Suprapubic skin (tissue), 4 donors: ENCODE measurements around the gene ITFG2. TPM values are rescaled to one million over a fixed set of nuclear protein-coding genes. Genes with fewer than 3 reads are reported as not detected.

Source experiments
- DNase-seq, 2 donors: peaks; one replicate each; pipeline ENCODE4 v3.0.0-alpha.2; 2019; ENCODE audit warnings: low spot score in 2 of 2
- H3K27ac ChIP-seq: fragments of 200-600 bp; sonication (generic); one replicate; pipeline ENCODE4 v1.5.1; 2019
- H3K27me3 ChIP-seq: fragments of 200-600 bp; sonication (generic); one replicate; pipeline ENCODE4 v1.5.1; 2019
- H3K36me3 ChIP-seq: fragments of 200-600 bp; sonication (generic); one replicate; pipeline ENCODE4 v1.5.1; 2019
- H3K4me1 ChIP-seq: fragments of 200-600 bp; sonication (generic); one replicate; pipeline ENCODE4 v1.5.1; 2019
- H3K4me3 ChIP-seq: fragments of 200-600 bp; sonication (generic); one replicate; pipeline ENCODE4 v1.5.1; 2019; ENCODE audit warnings: mild to moderate bottlenecking
- H3K9me3 ChIP-seq: fragments of 200-600 bp; sonication (generic); one replicate; pipeline ENCODE4 v1.5.1; 2019
- EP300 ChIP-seq: sonication (generic); formaldehyde crosslinking; IDR thresholded peaks from one replicate; pipeline ENCODE4 v1.6.1; 2017; ENCODE audit warnings: antibody characterized with exemption
- POLR2A ChIP-seq, 2 donors: fragments of 450-650 bp; IDR thresholded peaks; one replicate each; pipeline ENCODE4 v1.6.1; 2017; ENCODE audit warnings: antibody characterized with exemption in 2 of 2, mild to moderate bottlenecking in 2 of 2, moderate library complexity in 2 of 2
- POLR2AphosphoS5 ChIP-seq, 3 donors: sonication (generic); formaldehyde crosslinking; IDR thresholded peaks; one replicate each; pipeline ENCODE4 v1.6.1; 2017; ENCODE audit warnings: antibody characterized with exemption in 3 of 3
- WGBS: methylation state at CpG from one replicate; pipeline ENCODE4 v1.1.5; 2018; 5-methylcytosine and 5-hydroxymethylcytosine counted together
- total RNA-seq, 4 donors: library from RNA; depleted of rRNA; stranded (reverse); fragments of >200 nt; gene quantifications; one replicate each; pipeline ENCODE4 v1.1.0, GENCODE V29; 2016
- TF ChIP-seq, protein P1 (sequence below), 2 donors: fragments of 200-600 bp in 1 of 2; fragments of 450-650 bp in 1 of 2; sonication (generic) in 1 of 2; IDR thresholded peaks; one replicate each; pipeline ENCODE4 v1.5.1; 2016 to 2019; ENCODE audit warnings: antibody characterized with exemption in 2 of 2, mild to moderate bottlenecking in 1 of 2, moderate library complexity in 1 of 2

Gene ITFG2
- total RNA-seq, 4 donors from 2014 or later, result 22.4 to 93.3 (median 35.8) TPM

DNA sequence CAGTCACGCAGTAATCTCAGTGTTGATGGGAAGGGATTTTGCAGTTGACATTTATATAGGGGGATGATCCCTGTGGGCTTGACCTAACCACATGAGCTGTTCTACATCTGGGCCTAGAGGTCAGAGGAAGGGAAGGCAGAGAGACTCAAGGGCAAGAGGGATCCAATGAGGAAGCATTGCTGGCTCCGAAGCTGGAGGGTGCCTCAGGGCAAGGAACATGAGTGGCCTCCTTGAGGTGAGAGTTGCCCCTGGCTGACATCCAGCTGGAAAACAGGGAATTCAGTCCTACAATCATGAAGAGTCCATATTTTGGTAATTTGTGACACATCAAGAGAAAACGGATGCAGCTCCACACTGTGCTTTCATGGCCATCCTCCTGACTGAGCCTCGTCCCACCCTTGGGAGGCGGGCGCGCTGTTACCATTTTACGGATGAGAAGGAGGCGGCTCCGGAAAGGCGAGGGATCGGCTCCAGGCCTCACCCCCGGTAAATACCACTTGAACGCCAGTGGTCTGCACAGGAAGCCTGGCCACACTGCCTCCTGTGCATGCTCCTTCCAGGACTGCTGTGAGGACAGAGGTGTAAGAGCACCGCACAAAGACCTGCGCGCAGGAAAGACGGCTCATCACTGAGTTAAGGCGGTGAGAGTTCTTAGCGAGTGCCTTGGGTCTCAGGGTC is 36.2 kb upstream of the ITFG2 start:
- Histone ChIP-seq H3K4me3 (no peak overlapping the region), H3K27ac (no peak overlapping the region), H3K9me3 (no peaks in the 10 kb centered on the region), H3K27me3 (no peaks in the 10 kb centered on the region), H3K36me3 (no peaks in the 10 kb centered on the region), H3K4me1 (no peaks in the 10 kb centered on the region)
- TF ChIP-seq EP300, result no peak
- DNase-seq, result no peak
- WGBS, result 86% methylated on average over 20 of the region's 20 CpGs

DNA sequence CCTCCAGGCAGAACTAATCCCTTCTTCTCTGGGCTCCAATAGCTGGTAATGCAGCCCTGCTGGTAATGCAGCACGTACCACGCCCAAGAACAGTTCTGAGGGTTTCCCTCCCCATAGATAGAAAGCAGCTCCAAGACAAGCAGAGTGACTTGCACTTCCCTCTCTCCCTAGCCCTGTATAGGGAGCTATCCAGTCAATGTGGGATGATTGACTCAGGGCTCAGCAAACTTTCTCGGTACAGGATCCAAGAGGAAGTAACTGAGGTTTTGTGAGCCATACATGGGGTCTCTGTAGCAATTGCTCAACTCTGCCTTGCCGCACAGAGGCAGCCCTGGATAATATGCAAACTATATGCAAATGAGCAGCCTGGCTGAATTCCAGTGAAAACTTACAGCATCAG is 33.2 kb upstream of the ITFG2 start:
- Histone ChIP-seq H3K9me3 (no peaks in the 10 kb centered on the region), H3K27ac (no peak overlapping the region), H3K4me3 (no peak overlapping the region), H3K36me3 (no peaks in the 10 kb centered on the region), H3K4me1 (peaks cover 8% of the 10 kb centered on the region), H3K27me3 (peaks cover 4% of the 10 kb centered on the region)
- no peak for DNase-seq
- 75% methylated on average over 4 of the region's 4 CpGs for WGBS
- TF ChIP-seq POLR2AphosphoS5 (IDR thresholded peaks at IDR 0.05), result no peak
- no peak for TF ChIP-seq POLR2A (IDR thresholded peaks at IDR 0.05)
- no peak for TF ChIP-seq EP300
- TF ChIP-seq, protein P1, sequence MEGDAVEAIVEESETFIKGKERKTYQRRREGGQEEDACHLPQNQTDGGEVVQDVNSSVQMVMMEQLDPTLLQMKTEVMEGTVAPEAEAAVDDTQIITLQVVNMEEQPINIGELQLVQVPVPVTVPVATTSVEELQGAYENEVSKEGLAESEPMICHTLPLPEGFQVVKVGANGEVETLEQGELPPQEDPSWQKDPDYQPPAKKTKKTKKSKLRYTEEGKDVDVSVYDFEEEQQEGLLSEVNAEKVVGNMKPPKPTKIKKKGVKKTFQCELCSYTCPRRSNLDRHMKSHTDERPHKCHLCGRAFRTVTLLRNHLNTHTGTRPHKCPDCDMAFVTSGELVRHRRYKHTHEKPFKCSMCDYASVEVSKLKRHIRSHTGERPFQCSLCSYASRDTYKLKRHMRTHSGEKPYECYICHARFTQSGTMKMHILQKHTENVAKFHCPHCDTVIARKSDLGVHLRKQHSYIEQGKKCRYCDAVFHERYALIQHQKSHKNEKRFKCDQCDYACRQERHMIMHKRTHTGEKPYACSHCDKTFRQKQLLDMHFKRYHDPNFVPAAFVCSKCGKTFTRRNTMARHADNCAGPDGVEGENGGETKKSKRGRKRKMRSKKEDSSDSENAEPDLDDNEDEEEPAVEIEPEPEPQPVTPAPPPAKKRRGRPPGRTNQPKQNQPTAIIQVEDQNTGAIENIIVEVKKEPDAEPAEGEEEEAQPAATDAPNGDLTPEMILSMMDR (IDR thresholded peaks at IDR 0.05), result no peak

DNA sequence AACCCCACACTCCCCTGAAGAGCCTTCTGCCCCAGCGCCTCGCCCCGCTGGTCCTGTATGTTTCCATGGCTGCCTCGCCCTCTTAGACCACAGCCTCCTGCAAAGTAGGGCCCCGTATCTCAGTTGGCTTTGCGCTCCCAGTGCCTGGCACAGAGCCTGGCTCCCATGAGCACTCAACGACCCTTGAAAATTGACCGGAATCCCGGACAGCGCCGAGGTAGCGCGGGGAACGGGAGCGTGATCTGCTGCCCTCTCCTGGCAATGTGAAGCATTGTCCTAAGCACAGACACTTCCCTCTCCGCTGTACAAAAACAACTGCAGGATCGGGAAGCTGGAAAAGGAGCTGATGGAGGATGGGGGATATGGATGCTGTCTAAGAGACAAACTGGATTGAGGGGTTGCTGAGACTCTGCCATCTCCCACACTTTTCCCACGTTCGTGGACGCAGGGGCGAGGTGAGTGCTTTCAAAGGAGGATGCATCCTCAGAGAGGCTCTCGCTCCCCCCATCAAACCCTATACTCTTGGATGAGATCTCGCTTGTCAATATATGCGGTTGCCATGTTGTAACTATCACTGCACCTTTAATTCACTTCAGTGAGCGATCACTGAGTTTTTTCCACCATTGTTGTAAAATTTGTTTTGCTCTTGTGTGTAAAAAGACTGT is 28.4 kb upstream of the ITFG2 start:
- TF ChIP-seq POLR2AphosphoS5 (IDR thresholded peaks at IDR 0.05), result no peak
- TF ChIP-seq, protein P1 (IDR thresholded peaks at IDR 0.05), result peak; percentile 51 to 90
- H3K36me3 ChIP-seq, result no peaks in the 10 kb centered on the region
- H3K4me3 ChIP-seq, result peak overlapping the region; percentile 31
- WGBS, result 12% methylated on average over 21 of the region's 25 CpGs
- peaks cover 8% of the 10 kb centered on the region for H3K4me1 ChIP-seq
- no peak overlapping the region for H3K27ac ChIP-seq
- DNase-seq, result peak; percentile 25 to 78
- peaks cover 4% of the 10 kb centered on the region for H3K27me3 ChIP-seq
- no peaks in the 10 kb centered on the region for H3K9me3 ChIP-seq

DNA sequence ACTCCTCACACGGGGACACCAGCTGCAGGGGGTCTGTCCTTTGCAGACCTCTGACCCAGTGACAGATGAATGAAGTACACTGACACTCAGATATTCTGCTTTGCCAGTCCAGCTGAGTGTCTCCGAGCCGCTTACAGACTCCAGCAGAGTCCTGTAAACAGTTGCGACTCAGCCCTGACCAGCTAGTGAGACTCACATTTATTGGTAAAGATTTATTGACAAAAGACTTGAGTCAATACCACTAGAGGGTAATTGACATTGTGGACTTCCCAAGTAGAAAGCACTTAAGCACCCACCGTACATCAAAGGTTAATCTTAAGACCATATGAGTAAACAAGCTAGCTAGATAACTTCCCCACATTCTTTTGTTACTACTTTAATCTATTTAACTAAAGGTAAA is 27.5 kb upstream of the ITFG2 start:
- DNase-seq, result peak; percentile 10 to 37
- 80% methylated on average over 5 of the region's 5 CpGs for WGBS

DNA sequence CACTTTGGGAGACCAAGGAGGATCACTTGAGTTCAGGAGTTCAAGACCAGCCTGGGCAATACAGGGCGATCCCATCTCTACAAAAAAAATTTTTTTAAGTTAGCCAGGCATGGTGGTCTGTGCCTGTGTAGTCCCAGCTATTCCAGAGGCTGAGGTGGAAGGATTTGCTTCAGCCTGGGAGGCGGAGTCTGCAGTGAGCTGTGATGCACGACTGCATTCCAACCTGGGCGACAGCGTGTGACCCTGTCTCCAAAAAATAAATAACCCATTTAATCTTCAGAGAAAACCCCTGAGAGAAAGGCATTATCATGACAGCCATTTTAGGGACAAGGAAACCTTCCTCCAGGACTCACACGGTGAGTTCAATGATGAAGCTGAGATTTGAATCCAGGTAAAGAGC is 21.4 kb upstream of the ITFG2 start:
- H3K4me1 ChIP-seq, result peaks cover 9% of the 10 kb centered on the region
- TF ChIP-seq, protein P1 (IDR thresholded peaks at IDR 0.05), result no peak
- TF ChIP-seq POLR2AphosphoS5 (IDR thresholded peaks at IDR 0.05), result no peak
- no peak for TF ChIP-seq EP300
- TF ChIP-seq POLR2A (IDR thresholded peaks at IDR 0.05), result no peak
- peak in 1 of 2 donors; percentile 9 for DNase-seq
- WGBS, result 90% methylated on average over 6 of the region's 6 CpGs
- no peak overlapping the region for H3K4me3 ChIP-seq
- no peaks in the 10 kb centered on the region for H3K27me3 ChIP-seq
- no peak overlapping the region for H3K27ac ChIP-seq
- no peaks in the 10 kb centered on the region for H3K36me3 ChIP-seq
- no peaks in the 10 kb centered on the region for H3K9me3 ChIP-seq

More for the DNA sequence above, 27.5 kb upstream of the ITFG2 start:
- H3K27me3 ChIP-seq, result peaks cover 4% of the 10 kb centered on the region
- H3K36me3 ChIP-seq, result no peaks in the 10 kb centered on the region
- H3K4me3 ChIP-seq, result no peak overlapping the region
- H3K27ac ChIP-seq, result no peak overlapping the region
- no peak for TF ChIP-seq POLR2A (IDR thresholded peaks at IDR 0.05)
- no peak for TF ChIP-seq EP300
- no peak for TF ChIP-seq POLR2AphosphoS5 (IDR thresholded peaks at IDR 0.05)
- TF ChIP-seq, protein P1 (IDR thresholded peaks at IDR 0.05), result no peak
- H3K4me1 ChIP-seq, result peaks cover 8% of the 10 kb centered on the region
- no peaks in the 10 kb centered on the region for H3K9me3 ChIP-seq
